B cell (primary cell): Measurements from ENCODE around the gene OXTR.

Experiments
- CTCF ChIP-seq: fragments of 200-600 bp; IDR thresholded peaks from one replicate; pipeline ENCODE4 v1.8.0; 2022; ENCODE audit warnings: antibody characterized with exemption, mild to moderate bottlenecking
- EZH2 ChIP-seq: IDR thresholded peaks from 2 replicates; pipeline ENCODE4 v1.6.1; 2012; ENCODE audit warnings: borderline replicate concordance, low read depth, mild to moderate bottlenecking, moderate library complexity, low read length; ENCODE audit not compliant: insufficient read depth, poor library complexity, severe bottlenecking

GRCh38 chr3:8734908-8735307 is 34.5 kb downstream of the OXTR start:
- no peak for TF ChIP-seq CTCF
- no peak for TF ChIP-seq EZH2
